HepG2 (cell line): ENCODE results near the gene YY1. TPM values are rescaled to one million over a fixed set of nuclear protein-coding genes. Genes with fewer than 3 reads are reported as not detected.

Source experiments
- ARID2 ChIP-seq: sonication (generic); formaldehyde crosslinking; IDR thresholded peaks from 2 replicates; pipeline ENCODE4 v1.8.1; 2022; ENCODE audit warnings: mild to moderate bottlenecking, missing genetic modification reagents, borderline replicate concordance
- ARNT ChIP-seq: fragments of 450-650 bp; IDR thresholded peaks from 2 replicates; pipeline ENCODE4 v1.6.1; 2017
- BCL6 ChIP-seq: IDR thresholded peaks from 2 replicates; pipeline ENCODE4 v1.6.1; 2016; ENCODE audit warnings: missing genetic modification reagents, missing compliant biosample characterization
- CCDC6 ChIP-seq: sonication (generic); formaldehyde crosslinking; IDR thresholded peaks from 2 replicates; pipeline ENCODE4 v1.8.1; 2022; ENCODE audit warnings: mild to moderate bottlenecking, missing genetic modification reagents, moderate library complexity
- ELF3 ChIP-seq: IDR thresholded peaks from 2 replicates; pipeline ENCODE4 v1.6.1; 2016; ENCODE audit warnings: missing genetic modification reagents, missing compliant biosample characterization
- HOXA9 ChIP-seq: sonication (generic); formaldehyde crosslinking; IDR thresholded peaks from 2 replicates; pipeline ENCODE4 v1.8.1; 2022; ENCODE audit warnings: missing genetic modification reagents, mild to moderate bottlenecking, moderate library complexity, borderline replicate concordance
- JUND ChIP-seq: sonication (generic); formaldehyde crosslinking; IDR thresholded peaks from 2 replicates; pipeline ENCODE4 v1.8.0; 2022; ENCODE audit warnings: mild to moderate bottlenecking, missing genetic modification reagents
- SALL2 ChIP-seq: sonication (generic); formaldehyde crosslinking; IDR thresholded peaks from 2 replicates; pipeline ENCODE4 v1.8.1; 2023; ENCODE audit warnings: mild to moderate bottlenecking, missing genetic modification reagents, inconsistent platforms
- TP53 ChIP-seq: sonication (generic); formaldehyde crosslinking; conservative IDR thresholded peaks from 2 replicates; pipeline ENCODE4 v1.4.0; 2020; ENCODE audit warnings: missing genetic modification reagents
- ZNF282 ChIP-seq: fragments of 450-650 bp; IDR thresholded peaks from 2 replicates; pipeline ENCODE4 v1.6.1; 2018; ENCODE audit not compliant: partially characterized antibody
- ZNF451 ChIP-seq: sonication (generic); formaldehyde crosslinking; IDR thresholded peaks from 2 replicates; pipeline ENCODE4 v1.5.0; 2020; ENCODE audit warnings: mild to moderate bottlenecking, missing genetic modification reagents
- ZNF558 ChIP-seq: sonication (generic); formaldehyde crosslinking; IDR thresholded peaks from 2 replicates; pipeline ENCODE4 v1.9.0; 2022; ENCODE audit warnings: mild to moderate bottlenecking, missing genetic modification reagents, borderline replicate concordance
- ZNF652 ChIP-seq: IDR thresholded peaks from 2 replicates; pipeline ENCODE4 v1.6.1; 2016; ENCODE audit warnings: low read depth, borderline replicate concordance
- ZNF839 ChIP-seq: sonication (generic); formaldehyde crosslinking; IDR thresholded peaks from 2 replicates; pipeline ENCODE4 v1.4.0; 2020; ENCODE audit warnings: missing genetic modification reagents, mild to moderate bottlenecking, borderline replicate concordance
- polyA plus RNA-seq, 8 experiments: library from polyadenylated mRNA; depleted of rRNA in 3 of 8; stranded (reverse) in 7 of 8; unstranded in 1 of 8; fragments of >200 nt; fragmentation: Illumina TruSeq in 4 of 8; extraction: Trizol in 4 of 8; gene quantifications; 2 replicates each; pipeline versions ENCODE4 v1.2.1 to v1.2.3, GENCODE V29; 2011 to 2016; ENCODE audit warnings: low read depth in 4 of 8, missing spikeins in 1 of 8, mixed read lengths in 1 of 8; ENCODE audit not compliant: insufficient read depth in 1 of 8
- total RNA-seq, 5 experiments: library from RNA; depleted of rRNA; stranded (reverse); fragments of >200 nt; fragmentation: Illumina TruSeq; extraction: Trizol; gene quantifications; 2 replicates each; pipeline ENCODE4 v1.2.3, GENCODE V29; 2016; ENCODE audit warnings: low read depth in 1 of 5
- TF ChIP-seq, protein P1 (sequence below): sonication (generic); formaldehyde crosslinking; IDR thresholded peaks from 2 replicates; pipeline ENCODE4 v1.8.1; 2023; ENCODE audit warnings: mild to moderate bottlenecking, missing genetic modification reagents
- TF ChIP-seq, protein P2 (sequence below): IDR thresholded peaks from 2 replicates; pipeline ENCODE4 v1.6.1; 2016; ENCODE audit warnings: mild to moderate bottlenecking, missing biosample characterization, missing genetic modification reagents
- TF ChIP-seq, protein P3 (sequence below): sonication (generic); formaldehyde crosslinking; IDR thresholded peaks from 2 replicates; pipeline ENCODE4 v1.4.0; 2020; ENCODE audit warnings: mild to moderate bottlenecking, missing genetic modification reagents
- TF ChIP-seq, protein P4 (sequence below): sonication (generic); formaldehyde crosslinking; IDR thresholded peaks from 2 replicates; pipeline ENCODE4 v1.8.1; 2022; ENCODE audit warnings: low read depth, mild to moderate bottlenecking, missing genetic modification reagents
- TF ChIP-seq, protein P5 (sequence below): sonication (generic); formaldehyde crosslinking; IDR thresholded peaks from 2 replicates; pipeline ENCODE4 v1.4.0; 2020; ENCODE audit warnings: mild to moderate bottlenecking, low read depth, missing genetic modification reagents

YY1 gene
- total and polyA plus RNA-seq, 2 of the 13 experiments (the other 11 are each of a cell fraction or from before 2014, with no cell fraction given): 29.4 to 68.1 TPM

DNA sequence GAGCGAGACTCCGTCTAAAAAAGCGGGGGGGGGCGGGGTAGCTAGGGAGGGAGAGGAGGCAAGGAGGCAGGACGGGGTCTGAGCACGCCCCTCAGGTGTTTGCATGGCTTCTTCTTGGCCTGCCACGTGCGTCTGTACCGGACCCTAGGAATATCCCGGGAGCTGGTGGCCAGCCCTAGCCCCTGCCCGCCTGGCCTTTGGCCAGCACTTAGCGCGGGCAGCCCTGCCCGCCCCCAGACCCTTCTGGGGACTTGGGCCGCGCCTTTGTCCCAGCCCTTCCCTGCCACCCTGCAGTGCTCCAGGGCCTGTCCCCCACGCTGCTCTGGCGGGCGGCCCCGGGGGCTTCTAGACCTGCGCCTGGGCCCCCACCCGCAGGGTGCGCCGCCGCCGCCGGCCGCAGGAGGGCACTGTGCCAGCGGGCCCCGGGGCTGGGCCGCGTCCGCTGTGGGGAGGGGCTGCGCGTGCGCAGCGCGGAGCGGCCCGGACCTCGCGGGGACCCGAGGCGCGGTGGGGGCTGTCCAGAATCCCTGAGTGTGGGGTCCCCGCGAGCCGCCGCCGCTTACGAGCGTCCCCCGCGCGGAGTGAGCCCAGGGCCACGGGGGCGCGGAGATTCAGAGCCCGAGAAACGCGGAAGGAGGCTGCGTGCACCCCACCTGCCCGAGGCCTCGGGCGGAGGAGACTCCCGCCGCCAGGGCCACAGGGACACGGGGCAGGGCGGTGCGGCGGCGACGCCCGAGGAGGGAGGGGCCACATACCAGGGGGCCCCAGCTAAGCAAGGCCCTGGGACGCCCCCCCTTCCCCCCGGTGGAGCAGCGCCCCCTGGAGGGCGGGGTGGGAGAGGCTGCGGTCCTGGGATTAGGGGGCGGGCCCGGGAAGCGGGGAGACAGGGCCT is 46.3 kb downstream of the YY1 start (continued):
- TF ChIP-seq ZNF451 (CRISPR knock-in tag) (no peak), ARID2 (CRISPR knock-in tag) (no peak), BCL6 (CRISPR knock-in tag) (peak; percentile 54), ZNF282 (no peak), SALL2 (peak; percentile 85), ZNF558 (CRISPR knock-in tag) (peak; percentile 60; the same call in 1 of the 2 replicates), ZNF839 (no peak), ARNT (no peak), ZNF652 (CRISPR knock-in tag) (no peak), ELF3 (CRISPR knock-in tag) (no peak), CCDC6 (CRISPR knock-in tag) (no peak; the same call in 1 of the 2 replicates), JUND (CRISPR knock-in tag) (no peak), TP53 (CRISPR knock-in tag) (0 out of 2 replicates have a peak, but pooled peaks have one; percentile 31), HOXA9 (CRISPR knock-in tag) (no peak)
- TF ChIP-seq, protein P1, sequence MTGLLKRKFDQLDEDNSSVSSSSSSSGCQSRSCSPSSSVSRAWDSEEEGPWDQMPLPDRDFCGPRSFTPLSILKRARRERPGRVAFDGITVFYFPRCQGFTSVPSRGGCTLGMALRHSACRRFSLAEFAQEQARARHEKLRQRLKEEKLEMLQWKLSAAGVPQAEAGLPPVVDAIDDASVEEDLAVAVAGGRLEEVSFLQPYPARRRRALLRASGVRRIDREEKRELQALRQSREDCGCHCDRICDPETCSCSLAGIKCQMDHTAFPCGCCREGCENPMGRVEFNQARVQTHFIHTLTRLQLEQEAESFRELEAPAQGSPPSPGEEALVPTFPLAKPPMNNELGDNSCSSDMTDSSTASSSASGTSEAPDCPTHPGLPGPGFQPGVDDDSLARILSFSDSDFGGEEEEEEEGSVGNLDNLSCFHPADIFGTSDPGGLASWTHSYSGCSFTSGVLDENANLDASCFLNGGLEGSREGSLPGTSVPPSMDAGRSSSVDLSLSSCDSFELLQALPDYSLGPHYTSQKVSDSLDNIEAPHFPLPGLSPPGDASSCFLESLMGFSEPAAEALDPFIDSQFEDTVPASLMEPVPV: no peak
- TF ChIP-seq, protein P2, sequence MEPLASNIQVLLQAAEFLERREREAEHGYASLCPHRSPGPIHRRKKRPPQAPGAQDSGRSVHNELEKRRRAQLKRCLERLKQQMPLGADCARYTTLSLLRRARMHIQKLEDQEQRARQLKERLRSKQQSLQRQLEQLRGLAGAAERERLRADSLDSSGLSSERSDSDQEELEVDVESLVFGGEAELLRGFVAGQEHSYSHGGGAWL (CRISPR knock-in tag): peak; percentile 93
- TF ChIP-seq, protein P3, sequence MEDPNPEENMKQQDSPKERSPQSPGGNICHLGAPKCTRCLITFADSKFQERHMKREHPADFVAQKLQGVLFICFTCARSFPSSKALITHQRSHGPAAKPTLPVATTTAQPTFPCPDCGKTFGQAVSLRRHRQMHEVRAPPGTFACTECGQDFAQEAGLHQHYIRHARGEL (CRISPR knock-in tag): no peak
- TF ChIP-seq, protein P4, sequence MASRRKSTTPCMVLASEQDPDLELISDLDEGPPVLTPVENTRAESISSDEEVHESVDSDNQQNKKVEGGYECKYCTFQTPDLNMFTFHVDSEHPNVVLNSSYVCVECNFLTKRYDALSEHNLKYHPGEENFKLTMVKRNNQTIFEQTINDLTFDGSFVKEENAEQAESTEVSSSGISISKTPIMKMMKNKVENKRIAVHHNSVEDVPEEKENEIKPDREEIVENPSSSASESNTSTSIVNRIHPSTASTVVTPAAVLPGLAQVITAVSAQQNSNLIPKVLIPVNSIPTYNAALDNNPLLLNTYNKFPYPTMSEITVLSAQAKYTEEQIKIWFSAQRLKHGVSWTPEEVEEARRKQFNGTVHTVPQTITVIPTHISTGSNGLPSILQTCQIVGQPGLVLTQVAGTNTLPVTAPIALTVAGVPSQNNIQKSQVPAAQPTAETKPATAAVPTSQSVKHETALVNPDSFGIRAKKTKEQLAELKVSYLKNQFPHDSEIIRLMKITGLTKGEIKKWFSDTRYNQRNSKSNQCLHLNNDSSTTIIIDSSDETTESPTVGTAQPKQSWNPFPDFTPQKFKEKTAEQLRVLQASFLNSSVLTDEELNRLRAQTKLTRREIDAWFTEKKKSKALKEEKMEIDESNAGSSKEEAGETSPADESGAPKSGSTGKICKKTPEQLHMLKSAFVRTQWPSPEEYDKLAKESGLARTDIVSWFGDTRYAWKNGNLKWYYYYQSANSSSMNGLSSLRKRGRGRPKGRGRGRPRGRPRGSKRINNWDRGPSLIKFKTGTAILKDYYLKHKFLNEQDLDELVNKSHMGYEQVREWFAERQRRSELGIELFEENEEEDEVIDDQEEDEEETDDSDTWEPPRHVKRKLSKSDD (CRISPR knock-in tag): 0 out of 2 replicates have a peak, but pooled peaks have one; percentile 9
- TF ChIP-seq, protein P5, sequence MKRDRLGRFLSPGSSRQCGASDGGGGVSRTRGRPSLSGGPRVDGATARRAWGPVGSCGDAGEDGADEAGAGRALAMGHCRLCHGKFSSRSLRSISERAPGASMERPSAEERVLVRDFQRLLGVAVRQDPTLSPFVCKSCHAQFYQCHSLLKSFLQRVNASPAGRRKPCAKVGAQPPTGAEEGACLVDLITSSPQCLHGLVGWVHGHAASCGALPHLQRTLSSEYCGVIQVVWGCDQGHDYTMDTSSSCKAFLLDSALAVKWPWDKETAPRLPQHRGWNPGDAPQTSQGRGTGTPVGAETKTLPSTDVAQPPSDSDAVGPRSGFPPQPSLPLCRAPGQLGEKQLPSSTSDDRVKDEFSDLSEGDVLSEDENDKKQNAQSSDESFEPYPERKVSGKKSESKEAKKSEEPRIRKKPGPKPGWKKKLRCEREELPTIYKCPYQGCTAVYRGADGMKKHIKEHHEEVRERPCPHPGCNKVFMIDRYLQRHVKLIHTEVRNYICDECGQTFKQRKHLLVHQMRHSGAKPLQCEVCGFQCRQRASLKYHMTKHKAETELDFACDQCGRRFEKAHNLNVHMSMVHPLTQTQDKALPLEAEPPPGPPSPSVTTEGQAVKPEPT (CRISPR knock-in tag): peak; percentile 30; the same call in 1 of the 2 replicates
